Peyer's patch (tissue), 4 donors: ENCODE measurements around the gene COPRS.

ENCODE experiments used
- CTCF ChIP-seq, 6 experiments: fragments of 450-650 bp in 4 of 6; fragments of 200-600 bp in 2 of 6; sonication (generic) in 1 of 6; IDR thresholded peaks; one replicate each; pipeline ENCODE4 v1.5.1; 2017 to 2019; ENCODE audit warnings: antibody characterized with exemption in 6 of 6, mild to moderate bottlenecking in 3 of 6, moderate library complexity in 1 of 6
- POLR2A ChIP-seq, 2 donors: fragments of 450-650 bp; IDR thresholded peaks; one replicate each; pipeline ENCODE4 v1.5.1; 2017; ENCODE audit warnings: antibody characterized with exemption in 2 of 2, mild to moderate bottlenecking in 2 of 2, moderate library complexity in 2 of 2

- TF ChIP-seq CTCF (IDR thresholded peaks at IDR 0.05), result no peak
- no peak for TF ChIP-seq POLR2A (IDR thresholded peaks at IDR 0.05)
These were observed 963 bp downstream of the COPRS start for GRCh38 chr17:31857920-31858641.
